GM12801 (cell line): ENCODE data around the gene MYBPH.

ENCODE experiments used
- CTCF ChIP-seq: IDR thresholded peaks from one replicate; pipeline ENCODE4 v1.5.1; 2011; ENCODE audit warnings: control low read depth; ENCODE audit not compliant: insufficient read length; ENCODE audit errors: extremely low read depth

The MYBPH gene

GRCh38 chr1:203178083-203178482 lies 2.5 kb upstream of the MYBPH start:
- TF ChIP-seq CTCF: no peak

GRCh38 chr1:203177470-203178039 lies 1.9 kb upstream of the MYBPH start:
- TF ChIP-seq CTCF: no peak

GRCh38 chr1:203177036-203177405 lies 1.4 kb upstream of the MYBPH start:
- no peak for TF ChIP-seq CTCF

GRCh38 chr1:203176273-203177035 lies 828 bp upstream of the MYBPH start:
- no peak for TF ChIP-seq CTCF

- TF ChIP-seq CTCF: no peak
Measured at GRCh38 chr1:203175827-203176241, 208 bp upstream of the MYBPH start.

GRCh38 chr1:203174324-203174985 lies 1.2 kb downstream of the MYBPH start:
- TF ChIP-seq CTCF: no peak

- no peak for TF ChIP-seq CTCF
Measured at GRCh38 chr1:203173566-203173965, 2.1 kb downstream of the MYBPH start.
